Effector memory CD4-positive, alpha-beta T cell (primary cell): Measurements from ENCODE around the gene CASP7.

Experiments used
- DNase-seq, 3 donors: peaks; one replicate each; pipeline ENCODE4 v3.0.0-alpha.2; 2020
- H3K27ac ChIP-seq: 2 replicates; pipeline ENCODE4 v1.7.0; 2013; ENCODE audit warnings: mild to moderate bottlenecking, low read length, moderate library complexity; ENCODE audit not compliant: insufficient read depth, poor library complexity, severe bottlenecking
- H3K27me3 ChIP-seq: replicated peaks from 2 replicates; pipeline ENCODE4 v1.7.0; 2013; ENCODE audit warnings: mild to moderate bottlenecking, low read length; ENCODE audit not compliant: insufficient read depth, control insufficient read depth, poor library complexity, severe bottlenecking
- H3K36me3 ChIP-seq: 2 replicates; pipeline ENCODE4 v1.7.0; 2013; ENCODE audit warnings: mild to moderate bottlenecking, low read length, moderate library complexity; ENCODE audit not compliant: control insufficient read depth, insufficient read depth
- H3K4me1 ChIP-seq: 2 replicates; pipeline ENCODE4 v1.7.0; 2013; ENCODE audit warnings: low read length, mild to moderate bottlenecking; ENCODE audit not compliant: control insufficient read depth, insufficient read depth, poor library complexity, severe bottlenecking
- H3K4me3 ChIP-seq: 2 replicates; pipeline ENCODE4 v1.7.0; 2013; ENCODE audit warnings: low read length, low read depth, mild to moderate bottlenecking; ENCODE audit not compliant: insufficient read depth, poor library complexity, severe bottlenecking
- H3K9me3 ChIP-seq: 2 replicates; pipeline ENCODE4 v1.7.0; 2013; ENCODE audit warnings: mild to moderate bottlenecking, low read length, moderate library complexity; ENCODE audit not compliant: control insufficient read depth
- total RNA-seq, 3 donors: gene quantifications; one replicate each; lab custom pipeline; 2026; lab: John Stamatoyannopoulos, UW

Gene CASP7
- 15.4 to 23.9 (median 19.6) reads per million in 3 donors for total RNA-seq

DNA sequence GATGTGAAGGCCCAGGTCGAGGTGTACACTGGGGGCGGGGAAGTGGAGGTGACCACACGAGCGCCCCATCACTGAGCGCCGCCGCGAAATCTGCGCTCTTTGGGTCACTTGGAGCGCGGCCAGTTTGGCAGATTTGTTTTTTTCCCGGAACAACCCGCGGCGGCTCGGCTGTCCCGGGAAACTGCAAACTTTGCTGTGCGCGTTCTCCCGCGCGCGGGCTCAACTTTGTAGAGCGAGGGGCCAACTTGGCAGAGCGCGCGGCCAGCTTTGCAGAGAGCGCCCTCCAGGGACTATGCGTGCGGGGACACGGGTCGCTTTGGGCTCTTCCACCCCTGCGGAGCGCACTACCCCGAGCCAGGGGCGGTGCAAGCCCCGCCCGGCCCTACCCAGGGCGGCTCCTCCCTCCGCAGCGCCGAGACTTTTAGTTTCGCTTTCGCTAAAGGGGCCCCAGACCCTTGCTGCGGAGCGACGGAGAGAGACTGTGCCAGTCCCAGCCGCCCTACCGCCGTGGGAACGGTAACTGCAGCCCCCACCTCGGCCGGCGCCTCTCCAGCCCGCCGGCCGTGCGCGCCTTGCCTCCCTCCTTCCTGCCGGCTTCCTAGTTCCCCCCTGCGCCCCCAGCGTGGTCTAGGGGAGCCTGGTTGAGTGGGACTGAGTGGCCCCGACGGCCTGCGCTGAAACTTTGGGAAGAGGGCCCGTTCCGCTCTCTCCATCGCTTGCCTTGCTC is at the start of gene CASP7:
CASP7 (plus strand) TSS at position 450 of the 727 bp plus-strand sequence. CDS start 17,582 bp downstream, outside the sequence.
- Histone ChIP-seq H3K27ac (peak within 1 kb of the TSS; percentile 81), H3K4me3 (peak within 1 kb of the TSS; percentile 99), H3K9me3 (no peaks in the 10 kb centered on the region), H3K36me3 (no peaks in the 10 kb centered on the region), H3K27me3 (no peaks in the 10 kb centered on the region), H3K4me1 (peaks cover 15% of the 10 kb centered on the region)
- DNase-seq: peak; percentile 65 to 72 (median 68)

DNA sequence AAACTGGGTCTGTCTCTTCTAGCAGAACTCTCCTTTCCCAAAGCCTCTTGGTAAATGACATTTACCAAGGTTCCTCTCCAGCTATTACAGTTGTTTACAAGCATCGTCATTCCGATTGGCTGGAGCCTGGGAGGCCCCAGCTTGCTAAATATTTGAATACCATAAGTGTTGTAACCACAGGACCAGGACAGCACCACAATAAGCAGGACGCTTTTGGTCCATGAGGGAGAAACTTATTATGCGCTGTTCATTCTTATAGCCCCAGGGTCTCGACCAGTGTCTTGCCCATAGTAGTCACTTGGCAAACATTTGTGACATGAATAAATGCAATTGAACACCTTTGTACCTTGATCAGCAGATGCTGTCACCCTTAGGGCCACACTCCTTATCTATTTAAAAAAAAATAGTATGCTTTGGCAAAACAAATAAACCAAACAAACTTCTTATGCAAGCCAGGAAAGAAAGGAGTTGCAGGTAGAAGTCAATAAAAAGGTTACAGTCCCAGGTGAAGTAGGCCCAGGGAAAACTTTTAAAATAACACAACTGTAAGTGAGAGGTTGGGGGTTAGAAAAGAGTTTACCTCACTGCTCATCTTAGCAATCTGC is 48.7 kb upstream of the CASP7 start:
- H3K27ac ChIP-seq: no peak overlapping the region
- no peaks in the 10 kb centered on the region for H3K36me3 ChIP-seq
- no peak overlapping the region for H3K4me3 ChIP-seq
- no peak for DNase-seq
- H3K27me3 ChIP-seq: no peaks in the 10 kb centered on the region
- H3K4me1 ChIP-seq: no peaks in the 10 kb centered on the region
- no peaks in the 10 kb centered on the region for H3K9me3 ChIP-seq

- no peak for DNase-seq
- Histone ChIP-seq H3K4me3 (no peak overlapping the region), H3K27ac (no peak overlapping the region), H3K36me3 (no peaks in the 10 kb centered on the region), H3K4me1 (no peaks in the 10 kb centered on the region), H3K9me3 (no peaks in the 10 kb centered on the region), H3K27me3 (no peaks in the 10 kb centered on the region)
Observed at GRCh38 chr10:113631684-113632367, 47.9 kb upstream of the CASP7 start.

- no peak overlapping the region for H3K27ac ChIP-seq
- no peak for DNase-seq
- no peak overlapping the region for H3K4me3 ChIP-seq
- no peaks in the 10 kb centered on the region for H3K4me1 ChIP-seq
- no peaks in the 10 kb centered on the region for H3K9me3 ChIP-seq
- no peaks in the 10 kb centered on the region for H3K27me3 ChIP-seq
- no peaks in the 10 kb centered on the region for H3K36me3 ChIP-seq
Observed at GRCh38 chr10:113639966-113640365, 39.7 kb upstream of the CASP7 start.

- Histone ChIP-seq H3K36me3 (no peaks in the 10 kb centered on the region), H3K4me3 (no peak overlapping the region), H3K4me1 (no peaks in the 10 kb centered on the region), H3K27ac (no peak overlapping the region), H3K27me3 (no peaks in the 10 kb centered on the region), H3K9me3 (no peaks in the 10 kb centered on the region)
- no peak for DNase-seq
Observed at GRCh38 chr10:113641702-113642101, 38.0 kb upstream of the CASP7 start.

GRCh38 chr10:113643183-113643582 is 36.5 kb upstream of the CASP7 start:
- Histone ChIP-seq H3K4me3 (no peak overlapping the region), H3K27me3 (no peaks in the 10 kb centered on the region), H3K36me3 (no peaks in the 10 kb centered on the region), H3K27ac (no peak overlapping the region), H3K4me1 (no peaks in the 10 kb centered on the region), H3K9me3 (no peaks in the 10 kb centered on the region)
- no peak for DNase-seq

GRCh38 chr10:113644185-113645120 is 35.3 kb upstream of the CASP7 start:
- H3K27me3 ChIP-seq: no peaks in the 10 kb centered on the region
- H3K27ac ChIP-seq: no peak overlapping the region
- DNase-seq: no peak
- H3K9me3 ChIP-seq: no peaks in the 10 kb centered on the region
- no peak overlapping the region for H3K4me3 ChIP-seq
- H3K36me3 ChIP-seq: no peaks in the 10 kb centered on the region
- no peaks in the 10 kb centered on the region for H3K4me1 ChIP-seq

DNA sequence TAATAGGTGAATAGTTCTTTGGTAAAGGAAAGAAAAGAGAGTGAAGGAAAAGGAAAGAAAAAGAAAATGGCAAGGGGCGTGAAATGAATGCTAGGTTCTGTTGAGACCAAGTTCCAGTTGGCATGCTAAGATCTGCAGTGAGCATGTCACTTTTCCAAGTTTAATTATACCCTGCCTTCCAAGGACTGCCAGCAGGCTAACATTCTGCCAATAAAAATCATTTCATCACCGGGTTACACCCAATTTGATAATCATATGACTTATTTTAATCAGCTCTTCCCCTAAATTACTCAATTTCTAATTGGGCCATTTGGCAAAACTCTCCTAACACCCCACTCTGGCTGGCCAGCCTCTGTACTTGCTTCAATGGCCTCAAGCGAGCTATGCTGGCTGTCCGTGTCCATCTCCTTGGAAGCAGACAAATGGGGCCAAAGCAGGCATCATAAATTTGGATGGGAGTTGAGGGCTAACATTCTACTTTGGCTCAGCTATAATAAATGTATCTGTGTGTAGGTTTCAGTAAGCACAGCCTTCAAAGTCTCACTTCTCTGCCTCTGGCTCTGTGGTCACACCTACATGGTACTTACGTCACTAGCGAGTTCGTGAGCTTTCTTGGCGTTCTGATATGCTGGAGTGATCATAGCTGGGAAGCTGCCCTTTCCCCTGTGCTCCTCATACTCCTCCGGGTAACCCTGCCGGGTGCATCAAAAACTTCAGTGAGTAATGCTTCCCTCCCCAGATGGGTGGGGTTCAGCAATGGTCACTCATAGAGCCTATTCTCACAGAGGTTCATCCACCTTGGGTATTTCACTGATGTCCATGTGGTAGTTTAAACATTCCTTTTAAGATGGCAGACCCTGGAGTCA is 33.1 kb upstream of the CASP7 start:
- Histone ChIP-seq H3K27me3 (no peaks in the 10 kb centered on the region), H3K27ac (no peak overlapping the region), H3K36me3 (no peaks in the 10 kb centered on the region), H3K4me1 (no peaks in the 10 kb centered on the region), H3K4me3 (no peak overlapping the region), H3K9me3 (no peaks in the 10 kb centered on the region)
- no peak for DNase-seq

DNA sequence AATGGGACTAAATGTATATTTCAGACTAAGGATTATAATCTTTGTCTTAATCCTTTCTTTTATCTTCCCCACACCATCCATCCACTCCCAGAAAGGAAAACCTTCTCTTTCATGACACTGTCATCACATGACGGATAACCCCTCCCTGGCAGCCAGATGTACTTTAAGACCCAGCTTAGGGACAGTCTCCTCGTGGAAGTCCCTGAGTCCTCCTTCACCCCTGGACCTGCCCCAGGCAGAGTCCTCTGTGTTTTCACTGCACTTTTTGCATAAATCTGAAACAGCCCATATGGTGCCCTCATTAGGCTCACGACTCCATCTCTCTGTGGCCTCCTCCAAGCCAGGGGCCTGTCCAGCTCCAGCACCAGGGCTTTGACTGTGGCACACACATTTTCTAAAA is 31.9 kb upstream of the CASP7 start:
- Histone ChIP-seq H3K27ac (no peak overlapping the region), H3K27me3 (no peaks in the 10 kb centered on the region), H3K36me3 (no peaks in the 10 kb centered on the region), H3K4me1 (no peaks in the 10 kb centered on the region), H3K9me3 (no peaks in the 10 kb centered on the region), H3K4me3 (no peak overlapping the region)
- no peak for DNase-seq
